Measurements from ENCODE around the gene CHGA. TPM values are rescaled to one million over a fixed set of nuclear protein-coding genes. Genes with fewer than 3 reads are reported as not detected.

The CHGA gene
- total and polyA plus RNA-seq, 2 of the 13 experiments (the other 11 are each of a cell fraction or from before 2014, with no cell fraction given), result not detected

DNA sequence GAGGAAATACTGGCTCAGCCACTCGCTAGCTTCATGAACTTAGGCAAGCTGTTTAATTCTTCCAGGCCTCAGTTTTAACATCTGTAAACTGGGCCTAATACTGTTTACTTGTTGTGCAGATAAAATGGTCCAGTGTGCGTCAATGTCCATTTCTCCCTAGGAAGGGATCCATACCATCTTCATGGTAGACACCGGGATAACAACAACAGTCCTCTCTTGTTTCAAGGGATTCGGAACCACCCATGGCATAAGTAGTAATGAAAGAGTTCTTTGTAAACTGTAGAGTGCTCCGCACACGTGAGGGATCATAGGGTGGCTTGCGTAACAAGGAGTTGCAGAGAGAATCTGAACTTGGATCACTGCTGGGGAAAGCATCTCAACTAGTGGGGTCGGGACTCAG lies 17.3 kb upstream of the CHGA start (continued):
- TF ChIP-seq KAT8 (CRISPR knock-in tag; IDR thresholded peaks at IDR 0.05) (0 out of 2 replicates have a peak, but pooled peaks have one; percentile 21), HOXD1 (CRISPR knock-in tag; IDR thresholded peaks at IDR 0.05) (0 out of 2 replicates have a peak, but pooled peaks have one; percentile 59), RARA (CRISPR knock-in tag; IDR thresholded peaks at IDR 0.05) (peak; percentile 43; the same call in 1 of the 2 replicates), HDAC2 (CRISPR knock-in tag; IDR thresholded peaks at IDR 0.05) (peak; percentile 52; the same call in 1 of the 2 replicates), RXRB (CRISPR knock-in tag; IDR thresholded peaks at IDR 0.05; ENCODE audit: borderline replicate concordance) (0 out of 2 replicates have a peak, but pooled peaks have one; percentile 42), NCOA2 (CRISPR knock-in tag; IDR thresholded peaks at IDR 0.05) (peak; percentile 41), SSRP1 (CRISPR knock-in tag; IDR thresholded peaks at IDR 0.05) (peak; percentile 81; the same call in 1 of the 2 replicates), SRSF9 (IDR thresholded peaks at IDR 0.05; ENCODE audit: borderline replicate concordance, insufficient read depth, low read depth, low read length, poor library complexity, severe bottlenecking) (no peak), DPF2 (CRISPR knock-in tag; IDR thresholded peaks at IDR 0.05; ENCODE audit: borderline replicate concordance, low read depth) (peak; percentile 75; the same call in 1 of the 2 replicates), FOXA1 (IDR thresholded peaks at IDR 0.05) (no peak), FOXA1 (CRISPR knock-in tag; IDR thresholded peaks at IDR 0.05) (peak; percentile 42), ZNF3 (CRISPR knock-in tag; IDR thresholded peaks at IDR 0.05) (no peak), CEBPG (CRISPR knock-in tag; IDR thresholded peaks at IDR 0.05) (peak; percentile 92), ZNF713 (CRISPR knock-in tag; IDR thresholded peaks at IDR 0.05) (no peak), HHEX (CRISPR knock-in tag; IDR thresholded peaks at IDR 0.05) (peak; percentile 31; the same call in 1 of the 2 replicates), SIX4 (CRISPR knock-in tag; IDR thresholded peaks at IDR 0.05) (0 out of 2 replicates have a peak, but pooled peaks have one; percentile 28), REPIN1 (CRISPR knock-in tag; IDR thresholded peaks at IDR 0.05; ENCODE audit: borderline replicate concordance, low read depth) (peak; percentile 20; the same call in 1 of the 2 replicates), TRIM24 (CRISPR knock-in tag; IDR thresholded peaks at IDR 0.05) (peak; percentile 61; the same call in 1 of the 2 replicates), ZBTB7B (CRISPR knock-in tag; IDR thresholded peaks at IDR 0.05) (peak; percentile 79; the same call in 1 of the 2 replicates), KDM4B (CRISPR knock-in tag; IDR thresholded peaks at IDR 0.05) (no peak), FOXJ3 (CRISPR knock-in tag; IDR thresholded peaks at IDR 0.05; ENCODE audit: borderline replicate concordance) (peak; percentile 72; the same call in 1 of the 2 replicates), SETDB1 (CRISPR knock-in tag; IDR thresholded peaks at IDR 0.05; ENCODE audit: borderline replicate concordance) (no peak), SOX5 (CRISPR knock-in tag; IDR thresholded peaks at IDR 0.05; ENCODE audit: borderline replicate concordance) (peak; percentile 80; the same call in 1 of the 2 replicates), ARNTL (CRISPR knock-in tag; IDR thresholded peaks at IDR 0.05) (peak; percentile 98), GZF1 (CRISPR knock-in tag; IDR thresholded peaks at IDR 0.05) (0 out of 2 replicates have a peak, but pooled peaks have one; percentile 32)
- TF ChIP-seq, protein P1, sequence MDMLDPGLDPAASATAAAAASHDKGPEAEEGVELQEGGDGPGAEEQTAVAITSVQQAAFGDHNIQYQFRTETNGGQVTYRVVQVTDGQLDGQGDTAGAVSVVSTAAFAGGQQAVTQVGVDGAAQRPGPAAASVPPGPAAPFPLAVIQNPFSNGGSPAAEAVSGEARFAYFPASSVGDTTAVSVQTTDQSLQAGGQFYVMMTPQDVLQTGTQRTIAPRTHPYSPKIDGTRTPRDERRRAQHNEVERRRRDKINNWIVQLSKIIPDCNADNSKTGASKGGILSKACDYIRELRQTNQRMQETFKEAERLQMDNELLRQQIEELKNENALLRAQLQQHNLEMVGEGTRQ (IDR thresholded peaks at IDR 0.05; ENCODE audit: low read depth, low read length), result peak; percentile 76
- TF ChIP-seq, protein P1 (CRISPR knock-in tag; IDR thresholded peaks at IDR 0.05; ENCODE audit: borderline replicate concordance), result peak; percentile 46; the same call in 1 of the 2 replicates
- TF ChIP-seq, protein P2, sequence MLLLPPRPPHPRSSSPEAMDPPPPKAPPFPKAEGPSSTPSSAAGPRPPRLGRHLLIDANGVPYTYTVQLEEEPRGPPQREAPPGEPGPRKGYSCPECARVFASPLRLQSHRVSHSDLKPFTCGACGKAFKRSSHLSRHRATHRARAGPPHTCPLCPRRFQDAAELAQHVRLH (CRISPR knock-in tag; IDR thresholded peaks at IDR 0.05; ENCODE audit: borderline replicate concordance, low read depth), result peak; percentile 52; the same call in 1 of the 2 replicates
- TF ChIP-seq, protein P3, sequence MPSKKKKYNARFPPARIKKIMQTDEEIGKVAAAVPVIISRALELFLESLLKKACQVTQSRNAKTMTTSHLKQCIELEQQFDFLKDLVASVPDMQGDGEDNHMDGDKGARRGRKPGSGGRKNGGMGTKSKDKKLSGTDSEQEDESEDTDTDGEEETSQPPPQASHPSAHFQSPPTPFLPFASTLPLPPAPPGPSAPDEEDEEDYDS (CRISPR knock-in tag; IDR thresholded peaks at IDR 0.05), result no peak
- TF ChIP-seq, protein P4, sequence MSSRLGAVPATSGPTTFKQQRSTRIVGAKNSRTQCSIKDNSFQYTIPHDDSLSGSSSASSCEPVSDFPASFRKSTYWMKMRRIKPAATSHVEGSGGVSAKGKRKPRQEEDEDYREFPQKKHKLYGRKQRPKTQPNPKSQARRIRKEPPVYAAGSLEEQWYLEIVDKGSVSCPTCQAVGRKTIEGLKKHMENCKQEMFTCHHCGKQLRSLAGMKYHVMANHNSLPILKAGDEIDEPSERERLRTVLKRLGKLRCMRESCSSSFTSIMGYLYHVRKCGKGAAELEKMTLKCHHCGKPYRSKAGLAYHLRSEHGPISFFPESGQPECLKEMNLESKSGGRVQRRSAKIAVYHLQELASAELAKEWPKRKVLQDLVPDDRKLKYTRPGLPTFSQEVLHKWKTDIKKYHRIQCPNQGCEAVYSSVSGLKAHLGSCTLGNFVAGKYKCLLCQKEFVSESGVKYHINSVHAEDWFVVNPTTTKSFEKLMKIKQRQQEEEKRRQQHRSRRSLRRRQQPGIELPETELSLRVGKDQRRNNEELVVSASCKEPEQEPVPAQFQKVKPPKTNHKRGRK (CRISPR knock-in tag; IDR thresholded peaks at IDR 0.05), result no peak
